Measurements from ENCODE around the gene FBLN5. TPM values are rescaled to one million over a fixed set of nuclear protein-coding genes. Genes with fewer than 3 reads are reported as not detected.

FBLN5 gene
- polyA plus RNA-seq, 3 donors = 0.16 TPM; not detected in 2

- TF ChIP-seq, protein P1, sequence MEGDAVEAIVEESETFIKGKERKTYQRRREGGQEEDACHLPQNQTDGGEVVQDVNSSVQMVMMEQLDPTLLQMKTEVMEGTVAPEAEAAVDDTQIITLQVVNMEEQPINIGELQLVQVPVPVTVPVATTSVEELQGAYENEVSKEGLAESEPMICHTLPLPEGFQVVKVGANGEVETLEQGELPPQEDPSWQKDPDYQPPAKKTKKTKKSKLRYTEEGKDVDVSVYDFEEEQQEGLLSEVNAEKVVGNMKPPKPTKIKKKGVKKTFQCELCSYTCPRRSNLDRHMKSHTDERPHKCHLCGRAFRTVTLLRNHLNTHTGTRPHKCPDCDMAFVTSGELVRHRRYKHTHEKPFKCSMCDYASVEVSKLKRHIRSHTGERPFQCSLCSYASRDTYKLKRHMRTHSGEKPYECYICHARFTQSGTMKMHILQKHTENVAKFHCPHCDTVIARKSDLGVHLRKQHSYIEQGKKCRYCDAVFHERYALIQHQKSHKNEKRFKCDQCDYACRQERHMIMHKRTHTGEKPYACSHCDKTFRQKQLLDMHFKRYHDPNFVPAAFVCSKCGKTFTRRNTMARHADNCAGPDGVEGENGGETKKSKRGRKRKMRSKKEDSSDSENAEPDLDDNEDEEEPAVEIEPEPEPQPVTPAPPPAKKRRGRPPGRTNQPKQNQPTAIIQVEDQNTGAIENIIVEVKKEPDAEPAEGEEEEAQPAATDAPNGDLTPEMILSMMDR (IDR thresholded peaks at IDR 0.05) = no peak
- H3K36me3 ChIP-seq (replicated peaks in 1 of 2; ENCODE audit: control insufficient read depth in 1 of 2, insufficient read depth in 2 of 2, low read length in 2 of 2) = no peaks in the 10 kb centered on the region
- WGBS (ENCODE audit: insufficient coverage) = 100% methylated on average over 2 of the region's 5 CpGs
- H3K4me2 ChIP-seq (replicated peaks; ENCODE audit: extremely low read depth, low read length, poor library complexity, severe bottlenecking) = no peak overlapping the region
- Mint-ChIP-seq H3K27ac (no peak overlapping the region), H3K27me3 (ENCODE audit: low read depth in 3 of 3) (peaks cover 0 to 3% (median 3%) of the 10 kb centered on the region in 3 donors), H3K4me3 (no peak overlapping the region), H3K4me1 (no peaks in the 10 kb centered on the region), H3K9me3 (peaks cover 0 to 4% (median 0%) of the 10 kb centered on the region in 7 donors), H3K36me3 (no peaks in the 10 kb centered on the region)
- no peak overlapping the region for H3K27ac ChIP-seq (ENCODE audit: low read depth in 1 of 2, low read length in 2 of 2)
- H4K20me1 ChIP-seq (ENCODE audit: insufficient read depth, low read length) = no peaks in the 10 kb centered on the region
- H3K9ac ChIP-seq (ENCODE audit: insufficient read depth, low read length, poor library complexity, severe bottlenecking) = no peak overlapping the region
- intact Hi-C loops (cut with micrococcal nuclease) = no loop called here
- H3K4me3 ChIP-seq (replicated peaks in 1 of 3; ENCODE audit: low read depth in 2 of 3, low read length in 3 of 3) = no peak overlapping the region
- DNase-seq = no peak
- no peaks in the 10 kb centered on the region for H3K79me2 ChIP-seq (ENCODE audit: insufficient read depth, low read length)
- no peaks in the 10 kb centered on the region for H3K27me3 ChIP-seq (ENCODE audit: control insufficient read depth in 2 of 2, insufficient read depth in 2 of 2, low read length in 2 of 2)
- no peak overlapping the region for H2AFZ ChIP-seq (ENCODE audit: insufficient read depth, low read depth, low read length, poor library complexity, severe bottlenecking)
- no peaks in the 10 kb centered on the region for H3K9me3 ChIP-seq (replicated peaks in 1 of 2; ENCODE audit: control insufficient read depth in 1 of 2, insufficient read depth in 1 of 2, low read length in 2 of 2)
- no peaks in the 10 kb centered on the region for H3K4me1 ChIP-seq (ENCODE audit: control insufficient read depth in 1 of 2, insufficient read depth in 2 of 2, low read length in 2 of 2)
Measured at GRCh38 chr14:91956616-91957015, 9.1 kb upstream of the FBLN5 start.

DNA sequence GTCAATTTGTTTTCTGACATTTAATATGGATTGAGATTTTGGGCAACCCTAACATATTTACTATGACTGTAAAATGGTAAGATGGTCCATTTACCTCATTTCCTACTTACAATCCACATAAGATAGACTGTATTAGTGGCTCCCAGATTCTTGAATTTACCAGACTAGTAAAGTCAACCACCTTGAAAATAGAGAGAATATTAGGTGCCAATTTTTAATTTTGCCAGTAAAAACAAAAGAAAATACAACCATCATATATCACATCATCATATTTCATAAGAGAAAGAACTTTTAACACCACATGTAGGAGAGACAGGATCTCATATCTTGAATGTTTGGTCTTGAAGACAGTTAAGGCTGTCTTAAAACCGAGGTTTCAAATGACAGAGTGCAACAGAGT is 7.7 kb upstream of the FBLN5 start:
- Histone ChIP-seq H2AFZ (ENCODE audit: insufficient read depth, low read depth, low read length, poor library complexity, severe bottlenecking) (no peak overlapping the region), H3K27me3 (ENCODE audit: control insufficient read depth in 2 of 2, insufficient read depth in 2 of 2, low read length in 2 of 2) (no peaks in the 10 kb centered on the region), H4K20me1 (ENCODE audit: insufficient read depth, low read length) (no peaks in the 10 kb centered on the region), H3K27ac (ENCODE audit: low read depth in 1 of 2, low read length in 2 of 2) (no peak overlapping the region), H3K36me3 (replicated peaks in 1 of 2; ENCODE audit: control insufficient read depth in 1 of 2, insufficient read depth in 2 of 2, low read length in 2 of 2) (no peaks in the 10 kb centered on the region), H3K9me3 (replicated peaks in 1 of 2; ENCODE audit: control insufficient read depth in 1 of 2, insufficient read depth in 1 of 2, low read length in 2 of 2) (no peaks in the 10 kb centered on the region), H3K9ac (ENCODE audit: insufficient read depth, low read length, poor library complexity, severe bottlenecking) (no peak overlapping the region), H3K4me1 (ENCODE audit: control insufficient read depth in 1 of 2, insufficient read depth in 2 of 2, low read length in 2 of 2) (no peaks in the 10 kb centered on the region), H3K4me2 (replicated peaks; ENCODE audit: extremely low read depth, low read length, poor library complexity, severe bottlenecking) (no peak overlapping the region), H3K4me3 (replicated peaks in 1 of 3; ENCODE audit: low read depth in 2 of 3, low read length in 3 of 3) (no peak overlapping the region), H3K79me2 (ENCODE audit: insufficient read depth, low read length) (no peaks in the 10 kb centered on the region)
- TF ChIP-seq, protein P1 (IDR thresholded peaks at IDR 0.05) = no peak
- Mint-ChIP-seq H3K4me1 (no peaks in the 10 kb centered on the region), H3K27ac (no peak overlapping the region), H3K4me3 (no peak overlapping the region), H3K9me3 (peaks cover 0 to 4% (median 0%) of the 10 kb centered on the region in 7 donors), H3K27me3 (ENCODE audit: low read depth in 3 of 3) (peaks cover 0 to 3% (median 3%) of the 10 kb centered on the region in 3 donors), H3K36me3 (no peaks in the 10 kb centered on the region)
- intact Hi-C loops (cut with micrococcal nuclease) = no loop called here
- WGBS (ENCODE audit: insufficient coverage) = no CpG with 5 or more reads among the region's 1 CpG
- DNase-seq = no peak

All from CD14-positive monocyte (primary cell).